ENCODE measurements around the gene PRDX2.
"Not testable (repeated sequence)": the region's sequence is repeated elsewhere in the genome, so short reads cannot be mapped to it uniquely, and the experiment has no call there.

The PRDX2 gene

DNA sequence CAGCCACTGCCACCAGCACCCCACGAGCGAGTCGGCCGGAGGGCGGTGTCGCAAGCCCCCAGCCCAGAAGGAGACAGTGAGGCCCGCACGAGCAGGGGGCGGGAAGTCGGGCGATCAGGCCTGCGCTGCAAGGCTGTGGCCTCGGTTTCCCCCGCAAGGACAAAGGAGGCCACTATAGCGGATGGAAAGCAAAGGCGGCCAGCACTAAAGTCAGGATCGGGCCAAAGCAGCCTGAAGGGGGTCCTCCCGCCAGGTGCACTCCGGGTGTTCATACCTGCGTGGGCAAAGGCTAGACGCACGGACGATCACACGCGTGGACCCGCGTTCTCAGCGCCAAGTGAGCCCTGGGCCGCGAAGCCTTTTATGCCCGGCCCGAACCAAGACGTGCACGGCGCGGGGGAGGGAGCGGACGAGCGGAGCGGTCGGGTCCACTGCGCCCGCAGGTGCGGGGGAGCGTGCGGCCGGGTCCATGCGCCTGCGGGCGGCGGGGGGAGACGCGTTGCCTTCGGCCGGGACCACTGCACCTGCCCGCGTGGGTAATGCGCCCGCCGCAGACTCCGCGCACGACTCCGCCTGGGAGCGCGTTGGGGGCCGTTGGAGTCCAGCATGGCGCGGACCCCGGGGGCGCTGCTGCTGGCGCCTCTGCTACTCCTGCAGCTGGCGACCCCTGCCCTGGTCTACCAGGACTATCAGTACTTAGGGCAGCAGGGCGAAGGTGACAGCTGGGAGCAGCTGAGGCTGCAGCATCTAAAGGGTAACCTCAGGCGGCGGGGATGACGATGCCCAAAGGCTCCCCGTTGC lies at the start of gene PRDX2, which contains the start of gene THSD8:
Gene PRDX2 (minus strand): TSS at position 335 of the 801 bp plus-strand sequence. CDS start 539 bp downstream, outside the sequence.
Gene THSD8 (plus strand): TSS at position 604 of the 801 bp plus-strand sequence. CDS start 3 bp downstream, at position 607.
- peak; percentile 40 for DNase-seq

DNA sequence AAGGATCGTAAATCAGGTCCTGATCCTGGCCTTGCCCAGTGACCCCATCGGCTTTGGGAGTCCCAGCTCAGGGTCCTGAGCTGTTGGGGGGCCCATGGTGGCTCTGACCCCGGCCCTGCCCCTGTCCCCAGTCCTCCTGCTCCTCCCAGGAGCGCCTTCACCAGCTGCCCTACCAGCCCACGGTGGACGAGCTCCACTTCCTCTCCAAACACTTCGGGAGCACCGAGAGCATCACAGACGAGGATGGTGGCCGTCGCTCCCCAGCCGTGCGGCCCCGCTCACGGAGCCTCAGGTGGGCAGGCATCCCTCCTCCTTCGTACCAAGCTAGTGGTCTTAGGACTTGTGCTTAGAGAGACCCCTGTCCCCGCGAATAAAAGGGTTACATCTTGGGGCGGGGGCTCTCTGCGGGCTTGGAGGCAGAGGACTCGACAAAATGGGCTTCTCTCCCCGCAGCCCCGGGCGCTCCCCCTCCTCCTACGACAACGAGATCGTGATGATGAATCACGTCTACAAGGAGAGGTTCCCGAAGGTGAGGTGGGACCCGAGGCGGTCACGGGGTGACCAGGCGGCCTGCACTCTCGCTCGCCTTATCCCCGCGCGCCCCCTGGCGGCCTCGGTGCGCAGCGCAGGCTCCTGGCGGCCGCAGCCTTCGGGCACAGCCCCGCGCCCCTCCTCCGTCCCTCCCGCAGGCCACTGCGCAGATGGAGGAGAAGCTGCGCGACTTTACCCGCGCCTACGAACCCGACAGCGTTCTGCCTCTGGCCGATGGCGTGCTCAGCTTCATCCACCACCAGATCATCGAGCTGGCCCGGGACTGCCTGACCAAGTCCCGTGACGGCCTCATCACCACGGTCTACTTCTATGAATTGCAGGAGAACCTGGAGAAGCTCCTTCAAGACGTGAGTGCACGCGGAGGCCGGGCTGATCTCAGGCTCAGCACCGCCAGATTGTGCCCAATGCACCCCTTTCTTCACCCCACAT lies 45.8 kb upstream of the PRDX2 start:
- peak; percentile 86 for DNase-seq

DNA sequence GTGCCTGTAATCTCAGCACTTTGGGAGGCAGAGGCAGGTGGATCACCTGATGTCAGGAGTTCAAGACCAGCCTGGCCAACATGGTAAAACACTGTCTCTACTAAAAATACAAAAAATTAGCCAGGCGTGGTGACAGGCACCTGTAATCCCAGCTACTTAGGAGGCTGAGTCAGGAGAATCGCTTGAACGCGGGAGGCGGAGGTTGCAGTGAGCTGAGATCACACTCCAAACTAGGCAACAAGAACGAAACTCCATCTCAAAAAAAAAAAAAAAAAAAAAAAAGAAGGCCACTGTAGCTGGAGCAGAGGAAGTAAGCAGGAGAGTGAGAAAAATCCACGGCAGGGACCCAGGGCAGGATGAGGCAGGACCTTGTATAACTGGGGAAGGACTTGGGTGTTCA lies 45.0 kb upstream of the PRDX2 start:
- not testable (repeated sequence) for DNase-seq

DNA sequence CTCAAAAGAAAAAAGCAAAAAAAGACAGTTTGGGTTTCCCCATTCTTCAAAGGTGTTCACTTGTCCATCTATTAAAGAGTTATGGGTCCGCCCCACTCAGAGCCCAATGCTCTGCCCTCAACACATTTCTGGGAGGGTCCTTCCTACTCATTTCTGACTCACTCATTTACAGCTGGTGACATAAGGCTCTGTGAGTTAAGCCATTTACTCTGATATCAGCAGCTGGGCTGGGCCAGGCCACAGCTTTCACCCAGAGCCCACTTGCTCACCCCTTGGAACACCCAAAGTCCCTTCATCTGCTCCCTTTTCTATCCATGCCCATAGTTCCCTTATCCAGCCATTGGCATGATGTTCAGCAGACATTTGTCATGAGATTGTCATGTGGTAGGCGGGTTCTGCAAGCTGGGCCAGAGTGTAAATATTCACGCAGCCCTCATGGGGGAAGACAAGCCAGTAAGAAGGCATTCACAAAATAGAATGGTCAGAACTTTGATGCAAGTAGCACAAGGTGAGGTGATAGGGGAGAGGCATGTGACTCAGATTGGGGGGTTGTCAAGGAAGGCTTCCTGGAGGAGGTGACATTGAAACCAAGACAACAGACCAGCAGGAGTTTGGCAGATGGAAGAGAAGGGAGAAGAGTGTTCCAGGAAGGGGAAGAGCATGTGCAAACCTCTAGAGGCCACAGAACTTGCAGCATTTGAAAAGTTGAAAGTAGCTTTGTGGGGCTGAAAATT lies 42.6 kb upstream of the PRDX2 start:
- no peak for DNase-seq

DNA sequence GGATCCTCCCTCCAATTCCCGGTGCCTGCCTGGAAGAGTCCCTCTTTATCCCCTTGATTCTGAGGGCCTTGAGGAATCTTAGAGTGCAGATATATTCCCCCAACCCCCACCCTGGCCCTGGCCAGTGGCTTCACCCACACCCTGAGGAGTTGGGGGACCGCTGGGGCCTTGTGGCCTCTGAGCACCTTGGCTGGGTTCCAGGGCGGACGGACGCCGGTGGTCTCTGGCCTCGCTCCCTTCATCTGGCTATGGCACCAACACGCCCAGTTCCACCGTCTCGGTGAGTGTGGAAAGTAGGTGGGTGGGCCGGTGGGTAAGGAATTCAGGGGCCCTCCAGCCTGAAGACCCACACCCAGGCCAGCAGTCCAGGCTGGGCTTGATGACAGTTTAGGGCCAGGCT lies 41.7 kb upstream of the PRDX2 start:
- DNase-seq, result no peak

DNA sequence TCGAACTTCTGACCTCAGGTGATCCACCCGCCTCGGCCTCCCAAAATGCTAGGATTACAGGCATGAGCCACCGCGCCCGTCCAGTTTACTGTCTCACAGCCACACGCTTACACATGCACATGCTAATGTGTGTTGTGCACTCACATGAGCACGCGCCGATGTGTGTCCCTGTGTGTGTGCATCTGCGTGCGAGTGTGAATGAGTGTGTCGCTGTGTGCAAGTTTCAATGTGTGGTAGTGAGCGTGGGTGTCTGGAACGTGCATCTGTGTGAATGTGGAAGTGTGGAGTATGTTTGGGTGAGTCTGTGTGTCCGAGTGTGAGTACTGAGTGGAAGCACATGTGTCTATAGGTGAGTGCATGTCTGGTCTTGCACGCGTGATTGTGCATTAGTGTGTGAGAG lies 40.9 kb upstream of the PRDX2 start:
- no peak for DNase-seq

DNA sequence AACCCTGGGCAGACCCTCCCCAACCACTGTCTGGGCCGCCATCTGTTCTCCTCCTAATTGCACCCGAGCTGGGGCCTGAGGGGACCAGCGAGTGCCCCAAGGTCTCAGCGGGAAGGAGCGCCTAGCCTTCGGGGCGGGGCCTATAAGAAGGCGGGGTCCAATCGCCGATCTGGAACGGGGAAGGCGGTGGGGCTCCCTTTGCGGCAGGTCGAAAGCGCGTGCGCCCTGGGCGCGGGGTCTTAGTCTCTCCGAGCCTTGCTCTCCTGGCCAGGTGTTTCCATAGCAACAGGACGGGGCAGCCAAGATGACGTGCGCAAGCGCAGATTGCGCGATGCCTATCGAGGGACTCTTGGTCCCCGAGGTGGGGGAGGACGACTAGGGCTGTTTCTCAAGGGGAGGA lies 39.5 kb upstream of the PRDX2 start:
- peak; percentile 13 for DNase-seq

DNA sequence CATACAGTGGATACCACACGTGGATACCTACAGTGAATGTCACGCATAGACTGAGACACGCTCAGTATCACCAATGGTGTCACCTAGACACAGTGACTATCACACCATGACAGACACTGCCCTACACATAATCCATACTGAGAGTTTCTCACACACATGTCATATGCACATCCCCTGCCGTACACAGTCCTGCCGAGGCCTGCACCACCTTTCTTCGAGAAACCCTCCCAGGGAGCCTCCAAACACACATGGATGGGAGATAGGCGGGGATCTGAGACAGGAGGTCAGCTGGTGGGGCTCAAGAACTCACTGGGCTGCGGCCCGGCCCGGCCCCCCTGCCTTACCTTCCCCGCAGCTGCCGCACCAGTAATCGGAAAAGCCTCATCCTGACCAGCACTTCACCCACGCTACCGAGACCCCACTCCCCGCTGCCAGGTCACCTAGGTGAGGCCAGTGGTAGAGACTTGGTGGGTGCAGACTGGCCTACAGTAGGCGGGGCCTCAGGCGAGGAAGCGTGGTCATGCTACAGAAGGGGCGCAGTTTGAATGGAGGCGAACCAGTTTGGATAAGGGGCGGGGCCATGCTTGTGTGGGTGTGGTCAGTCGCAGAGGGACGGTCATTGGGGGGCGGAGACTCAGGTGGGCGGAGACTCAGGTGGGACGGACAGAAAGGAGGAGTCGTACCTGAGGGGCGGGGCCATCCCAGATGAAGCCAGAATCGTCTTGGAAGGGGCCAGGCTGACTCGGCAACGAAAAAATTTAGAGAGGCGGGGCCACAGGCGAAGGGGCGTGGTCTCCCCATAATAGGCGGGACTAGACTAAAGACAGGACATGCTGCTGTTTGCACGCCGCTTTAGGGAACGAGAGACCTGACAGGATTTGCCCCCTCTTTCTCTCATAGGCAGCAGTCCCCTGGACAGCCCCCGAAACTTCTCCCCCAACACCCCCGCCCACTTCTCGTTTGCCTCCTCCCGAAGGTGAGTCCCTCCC lies 38.8 kb upstream of the PRDX2 start:
- DNase-seq, result peak; percentile 66

DNA sequence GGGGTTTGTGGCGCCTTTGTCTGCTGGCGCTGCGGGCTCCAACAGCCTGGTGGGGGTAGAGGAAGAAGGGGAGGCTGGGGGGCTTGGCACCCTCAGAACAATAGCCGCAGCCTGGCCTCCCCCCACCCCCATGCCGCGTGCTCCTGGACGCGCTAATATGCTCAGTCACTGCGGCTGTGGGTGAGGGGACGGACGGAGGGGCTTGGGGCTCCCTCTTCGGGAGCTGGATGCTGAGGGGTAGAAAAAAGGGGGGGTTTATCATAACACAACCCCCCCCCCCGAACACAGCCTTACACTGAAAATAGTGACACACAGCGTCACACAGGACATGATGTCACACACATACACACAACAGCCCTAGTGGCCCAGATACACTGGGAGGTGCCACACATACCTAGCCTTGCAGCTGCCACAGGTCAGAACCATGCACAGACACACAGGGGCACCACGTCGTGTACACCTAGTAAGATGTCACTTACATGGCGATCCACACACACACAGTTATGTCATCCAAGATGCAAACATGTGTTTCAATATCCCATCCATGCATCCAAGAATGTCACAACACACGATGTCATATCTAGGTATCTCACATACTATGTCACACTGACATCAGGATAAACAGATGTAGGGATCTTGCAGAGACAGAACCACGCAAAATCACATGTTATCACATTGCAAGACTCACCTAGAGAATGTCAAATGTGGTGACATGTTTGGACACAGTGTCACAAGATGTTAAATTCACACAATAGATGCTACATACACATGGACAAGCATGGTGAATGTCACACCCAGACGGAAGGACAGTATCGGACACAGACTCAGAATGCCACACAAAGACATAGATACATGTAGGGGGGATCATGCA lies 37.5 kb upstream of the PRDX2 start:
- DNase-seq, result no peak

DNA sequence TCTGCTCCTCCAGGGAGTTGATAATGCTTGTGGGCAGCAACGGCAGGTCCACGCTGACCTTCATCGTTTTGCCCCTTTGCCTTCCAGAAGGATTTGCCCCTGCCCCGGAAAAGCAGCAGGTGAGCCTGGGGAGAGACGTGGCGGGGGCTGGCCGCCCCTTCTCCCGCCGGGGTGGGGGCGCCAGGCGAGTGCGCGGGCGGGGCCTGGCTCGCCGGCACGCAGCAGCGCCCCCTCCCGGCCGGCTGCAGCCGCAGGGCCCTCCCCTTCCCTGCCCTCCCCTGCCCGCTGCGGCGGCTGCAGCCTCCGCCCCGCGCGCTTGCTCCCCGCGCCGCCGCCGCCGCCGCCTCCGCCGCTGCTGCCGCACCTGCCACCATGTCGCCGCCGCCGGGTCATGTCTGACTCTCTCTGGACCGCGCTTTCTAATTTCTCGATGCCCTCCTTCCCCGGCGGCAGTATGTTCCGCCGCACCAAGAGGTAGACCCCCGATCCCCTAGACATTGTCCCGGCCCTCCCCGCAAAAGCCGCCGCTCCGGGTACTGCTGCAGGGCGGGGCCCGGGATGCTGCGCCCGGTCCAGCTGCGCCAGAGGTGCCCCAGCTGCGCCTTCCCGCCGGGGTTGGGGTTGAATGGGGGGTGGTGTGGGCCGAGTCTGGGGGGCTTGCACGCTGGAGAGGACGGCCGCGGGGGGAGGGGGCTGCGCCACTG lies 36.7 kb upstream of the PRDX2 start, which contains the start of gene MAST1:
Gene MAST1 (plus strand): TSS at position 334 of the 704 bp plus-strand sequence. CDS start 58 bp downstream, at position 392.
- no peak for DNase-seq

DNA sequence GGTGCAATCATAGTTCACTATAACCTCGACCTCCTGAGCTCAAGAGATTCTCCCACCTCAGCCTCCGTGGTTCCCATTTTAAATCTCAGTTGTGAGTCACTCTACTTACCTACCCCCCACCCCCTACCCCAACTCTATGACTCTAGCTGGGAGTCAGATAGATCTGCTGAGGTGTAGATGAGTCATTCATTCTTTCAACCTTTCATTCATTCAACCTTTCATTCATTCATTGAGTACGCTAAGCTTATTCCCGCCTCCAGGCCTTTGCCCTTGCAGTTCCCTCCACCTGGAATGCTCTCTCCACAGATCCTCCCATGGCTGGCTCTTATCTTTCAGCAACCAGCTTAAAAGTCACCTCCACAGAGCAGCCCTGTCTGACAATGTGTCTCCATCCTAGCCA lies 35.6 kb upstream of the PRDX2 start:
- DNase-seq, result no peak

DNA sequence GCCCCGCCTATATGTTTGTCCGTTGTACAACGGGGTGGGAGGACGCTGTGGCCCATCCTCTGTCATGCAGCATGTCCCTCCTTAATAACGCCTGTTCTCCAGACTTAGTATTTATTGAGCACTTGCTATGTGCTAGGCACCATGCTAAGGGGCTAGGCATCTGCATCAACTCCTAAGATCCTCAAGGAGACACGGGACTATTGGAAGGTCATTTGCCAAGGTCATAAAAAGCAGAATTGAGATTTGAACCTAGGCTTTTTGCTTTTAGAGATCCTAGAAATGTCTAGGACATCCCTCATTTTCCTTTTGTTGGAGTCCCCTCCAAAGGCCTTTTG lies 34.9 kb upstream of the PRDX2 start:
- no peak for DNase-seq

DNA sequence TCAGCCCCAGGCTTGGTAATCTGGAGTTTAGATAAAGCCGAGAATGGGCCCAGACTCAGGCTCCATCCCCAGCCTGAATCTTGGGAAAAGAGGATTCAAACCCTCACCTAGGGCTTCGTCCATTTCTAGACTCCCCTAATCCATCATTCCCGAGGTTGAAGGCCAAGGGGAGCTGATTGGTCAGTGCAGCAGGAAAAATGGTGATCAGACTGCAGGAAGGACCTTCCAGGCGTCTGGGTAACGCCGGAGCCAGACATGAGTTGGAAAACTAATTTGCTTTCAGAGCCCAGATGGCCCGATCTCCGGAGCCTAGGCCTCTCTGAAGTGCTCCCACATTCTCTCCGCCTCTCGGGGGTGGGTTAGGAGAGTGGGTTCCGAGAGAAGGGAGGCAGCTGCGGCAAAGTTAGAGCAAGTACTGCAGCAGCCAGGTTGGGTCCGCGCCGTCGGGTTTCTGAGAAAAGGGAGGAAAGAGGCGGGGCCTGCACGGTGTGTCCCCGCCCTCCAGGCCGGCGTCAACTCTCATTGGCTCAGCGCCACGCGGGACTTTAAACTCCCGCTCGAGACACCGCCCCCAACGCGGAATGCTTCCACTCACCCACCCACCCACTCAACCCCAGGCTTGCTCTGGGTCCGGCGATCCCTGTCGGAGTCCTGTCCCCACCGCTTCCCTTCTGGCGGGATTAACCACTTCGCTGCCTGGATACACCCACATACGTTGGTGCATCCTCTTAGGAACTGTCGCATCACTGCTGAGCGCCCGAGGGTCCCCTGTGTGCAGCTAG lies 33.6 kb upstream of the PRDX2 start:
- DNase-seq, result no peak

DNA sequence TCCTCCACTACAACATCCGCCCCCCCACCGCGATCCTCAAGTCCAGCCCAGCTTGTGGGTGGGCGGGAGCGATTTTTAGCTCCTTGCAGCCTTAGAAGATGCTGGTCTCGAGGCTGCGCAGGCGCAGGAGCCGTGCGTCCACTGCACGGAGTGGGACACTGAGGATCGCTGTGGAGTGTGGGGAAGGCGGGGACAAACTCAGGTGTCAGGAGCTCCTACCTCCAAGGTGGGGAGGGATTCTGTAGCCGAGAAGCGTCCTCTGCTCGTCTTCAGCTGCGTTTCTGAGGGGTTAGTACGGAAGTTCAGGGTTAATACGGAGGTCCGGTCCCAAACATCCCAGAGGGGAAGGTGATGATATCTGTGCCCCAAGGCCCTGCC lies 33.0 kb upstream of the PRDX2 start, which contains the start of gene RTBDN:
Gene RTBDN (minus strand): TSS at position 14 of the 378 bp plus-strand sequence. CDS start 4,600 bp downstream, outside the sequence.
- DNase-seq, result no peak

DNA sequence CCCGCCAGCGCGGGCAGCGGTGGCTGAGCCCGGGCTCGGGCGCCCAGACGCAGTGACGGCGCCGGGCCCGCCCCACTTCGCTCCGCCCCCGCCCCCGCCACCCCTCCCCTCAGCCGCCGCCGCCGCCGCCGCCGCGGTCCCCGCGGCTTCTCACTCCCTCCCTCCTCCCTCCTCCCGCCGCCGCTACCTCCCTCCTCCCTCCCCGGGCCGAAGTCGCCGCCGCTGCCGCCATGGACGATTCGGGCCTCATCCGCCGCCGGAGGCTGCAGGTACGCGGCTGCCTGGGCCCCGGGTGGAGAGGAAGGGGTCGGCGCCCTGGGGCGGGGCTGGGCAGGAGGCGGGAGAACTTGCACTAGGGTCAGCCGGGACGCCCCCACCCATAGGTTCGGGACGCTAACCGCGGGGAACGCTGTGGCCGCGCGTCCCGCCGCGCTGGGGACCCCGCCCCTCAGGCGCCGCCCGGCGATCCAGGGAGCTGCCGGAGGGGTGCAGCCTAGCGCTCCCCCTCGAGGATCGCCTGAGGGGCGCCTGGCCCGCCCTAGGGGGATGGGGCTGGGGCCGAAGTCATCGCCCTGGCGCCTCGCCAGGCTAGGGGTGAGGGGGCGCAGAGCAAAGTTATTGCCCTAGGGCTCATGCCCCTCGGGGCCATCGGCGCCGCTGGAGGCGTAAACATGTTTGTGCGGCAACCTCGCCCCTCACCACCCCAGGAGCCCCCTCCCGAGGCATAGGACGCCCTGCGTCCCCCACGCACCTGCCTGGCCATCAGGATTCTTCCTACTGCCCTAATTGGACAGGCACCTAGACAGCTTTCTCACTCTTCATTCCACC lies 32.4 kb upstream of the PRDX2 start:
- no peak for DNase-seq

DNA sequence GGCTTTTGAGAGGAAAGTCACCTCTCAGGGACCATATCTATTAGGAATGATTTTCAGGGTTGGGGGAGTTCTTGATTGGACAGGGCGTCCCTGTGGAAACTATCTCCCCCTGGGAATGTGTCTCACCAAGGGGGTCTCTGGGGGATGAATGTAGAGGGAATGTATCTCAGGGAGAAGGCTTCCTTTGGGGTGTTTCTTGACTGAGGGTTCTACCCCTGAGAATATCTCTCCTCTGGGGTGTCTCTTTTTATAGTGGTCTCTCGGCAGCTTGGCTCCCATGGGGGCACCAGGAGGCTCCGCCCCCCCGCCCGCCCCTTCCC lies 31.8 kb upstream of the PRDX2 start:
- no peak for DNase-seq

DNA sequence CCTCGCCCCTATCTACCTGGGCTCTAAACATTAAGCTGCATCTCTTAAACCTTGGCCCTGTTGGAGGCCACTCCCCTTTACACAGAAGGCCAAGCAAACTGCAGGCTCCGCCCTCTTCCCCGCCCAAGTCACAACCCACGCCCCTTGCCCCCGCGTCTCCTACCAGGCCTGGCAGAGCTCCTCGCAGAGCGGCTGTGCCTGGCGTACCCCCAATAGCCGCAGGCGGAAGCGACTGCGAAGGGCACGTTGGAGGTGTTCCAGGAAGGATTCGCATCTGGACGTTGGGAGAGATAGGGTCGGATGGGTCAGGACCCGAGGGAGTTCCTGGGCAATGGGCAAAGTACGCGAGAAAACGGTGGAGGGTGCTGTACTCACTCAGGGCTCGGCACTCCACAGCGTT lies 26.9 kb upstream of the PRDX2 start:
- no peak for DNase-seq

Measured in T1000 (cell line).